Subcutaneous adipose tissue (tissue), 4 donors: Measurements from ENCODE around the gene MT1H. TPM values are rescaled to one million over a fixed set of nuclear protein-coding genes. Genes with fewer than 3 reads are reported as not detected.

Experiments used
- total RNA-seq, 4 donors: library from RNA; depleted of rRNA; stranded (reverse); fragments of >200 nt; gene quantifications; one replicate each; pipeline ENCODE4 v1.1.0, GENCODE V29; 2016
- TF ChIP-seq, protein P1 (sequence below): fragments of 450-650 bp; IDR thresholded peaks from one replicate; pipeline ENCODE4 v1.5.1; 2016; ENCODE audit warnings: low read depth, mild to moderate bottlenecking, control low read depth, antibody characterized with exemption, moderate library complexity

Gene MT1H
- total RNA-seq, 4 donors from 2014 or later = 11.9 TPM; not detected in 3

- TF ChIP-seq, protein P1, sequence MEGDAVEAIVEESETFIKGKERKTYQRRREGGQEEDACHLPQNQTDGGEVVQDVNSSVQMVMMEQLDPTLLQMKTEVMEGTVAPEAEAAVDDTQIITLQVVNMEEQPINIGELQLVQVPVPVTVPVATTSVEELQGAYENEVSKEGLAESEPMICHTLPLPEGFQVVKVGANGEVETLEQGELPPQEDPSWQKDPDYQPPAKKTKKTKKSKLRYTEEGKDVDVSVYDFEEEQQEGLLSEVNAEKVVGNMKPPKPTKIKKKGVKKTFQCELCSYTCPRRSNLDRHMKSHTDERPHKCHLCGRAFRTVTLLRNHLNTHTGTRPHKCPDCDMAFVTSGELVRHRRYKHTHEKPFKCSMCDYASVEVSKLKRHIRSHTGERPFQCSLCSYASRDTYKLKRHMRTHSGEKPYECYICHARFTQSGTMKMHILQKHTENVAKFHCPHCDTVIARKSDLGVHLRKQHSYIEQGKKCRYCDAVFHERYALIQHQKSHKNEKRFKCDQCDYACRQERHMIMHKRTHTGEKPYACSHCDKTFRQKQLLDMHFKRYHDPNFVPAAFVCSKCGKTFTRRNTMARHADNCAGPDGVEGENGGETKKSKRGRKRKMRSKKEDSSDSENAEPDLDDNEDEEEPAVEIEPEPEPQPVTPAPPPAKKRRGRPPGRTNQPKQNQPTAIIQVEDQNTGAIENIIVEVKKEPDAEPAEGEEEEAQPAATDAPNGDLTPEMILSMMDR = no peak
Measured at GRCh38 chr16:56690420-56691122, 21.0 kb downstream of the MT1H start.

GRCh38 chr16:56691885-56692284 lies 22.3 kb downstream of the MT1H start:
- TF ChIP-seq, protein P1 = no peak

DNA sequence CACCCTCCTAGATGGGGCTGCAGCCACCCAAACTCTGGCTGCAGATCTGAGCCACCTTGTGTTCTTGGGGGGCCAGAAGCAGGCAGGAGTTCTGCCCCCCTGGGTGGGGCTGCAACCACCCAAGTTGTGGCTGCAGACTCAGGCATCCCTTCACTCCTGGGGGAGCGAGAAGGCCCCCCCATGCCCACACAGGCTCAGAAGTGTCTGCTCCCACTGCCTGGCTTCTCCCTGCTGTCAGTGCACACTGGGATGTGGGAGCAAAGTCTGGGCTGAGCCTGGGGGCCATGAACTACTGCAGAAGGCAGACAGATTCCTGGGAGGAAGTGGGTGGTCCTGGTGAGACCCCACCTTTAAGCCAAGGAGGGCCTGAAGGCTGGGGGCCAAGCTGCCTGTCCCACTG lies 25.6 kb downstream of the MT1H start:
- TF ChIP-seq, protein P1 = no peak

GRCh38 chr16:56697456-56698155 lies 28.0 kb downstream of the MT1H start:
- TF ChIP-seq, protein P1 = no peak

DNA sequence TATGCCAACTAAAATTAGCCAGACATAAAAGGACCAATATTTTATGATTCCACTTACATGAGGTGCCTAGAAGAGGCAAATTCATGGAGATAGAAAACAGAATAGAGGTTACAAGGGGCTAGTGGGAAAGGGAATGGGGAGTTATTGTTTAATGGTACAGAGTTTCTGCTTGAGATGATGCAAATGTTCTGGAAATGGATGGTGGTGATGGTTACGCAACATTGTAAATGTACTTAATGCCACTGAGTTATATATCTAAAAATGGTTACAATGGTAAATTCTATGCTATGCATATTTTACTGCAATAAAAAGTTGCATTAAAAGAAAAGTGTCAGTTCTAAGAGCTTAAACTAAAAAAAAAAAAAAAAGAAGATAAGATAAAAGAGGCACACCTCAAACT lies 30.6 kb downstream of the MT1H start:
- TF ChIP-seq, protein P1 = no peak

GRCh38 chr16:56700631-56701030 lies 31.0 kb downstream of the MT1H start:
- TF ChIP-seq, protein P1 = no peak

GRCh38 chr16:56701534-56701933 lies 31.9 kb downstream of the MT1H start:
- TF ChIP-seq, protein P1 = no peak
